A549 (cell line): ENCODE measurements around the gene IL11RA. TPM values are rescaled to one million over a fixed set of nuclear protein-coding genes. Genes with fewer than 3 reads are reported as not detected.

ENCODE experiments used
- ATAC-seq, 2 experiments: fragments of 200-7000 bp in 1 of 2; fragments of >200 bp in 1 of 2; cut with Nextera tagmentation in 1 of 2; cut with Tn5 transposase in 1 of 2; 3 replicates each; pipeline versions ENCODE4 v1.8.0 to v1.9.1; 2018 to 2020; ENCODE audit warnings: mild to moderate bottlenecking in 1 of 2, moderate library complexity in 1 of 2
- CTCF ChIA-PET: fragments of 300-600 bp; sonication (Branson Sonifier 250); formaldehyde crosslinking; extraction: SDS; loops from one replicate; lab custom pipeline; 2021; ENCODE audit warnings: antibody characterized with exemption, inconsistent platforms; lab: Yijun Ruan, JAX
- POLR2A ChIA-PET: fragments of 350-600 bp; formaldehyde crosslinking; extraction: SDS; loops from one replicate; lab custom pipeline; 2021; ENCODE audit warnings: antibody characterized with exemption, inconsistent platforms; lab: Yijun Ruan, JAX
- DNase-seq, 2 experiments: peaks; one replicate each; pipeline versions ENCODE4 v3.0.0 to v3.0.0-alpha.2; 2011 to 2016; ENCODE audit warnings: low read depth in 1 of 2, low spot score in 1 of 2
- FAIRE-seq: peaks from 2 replicates; lab custom pipeline; 2011; peaks lifted over from hg19 to GRCh38; lab: Jason Lieb, UNC
- H3K27ac ChIP-seq, 2 experiments: fragments of >200 bp; sonication (Bioruptor Twin); formaldehyde crosslinking; 3 replicates each; pipeline ENCODE4 v1.5.1; 2016 to 2017
- H3K4me1 ChIP-seq: fragments of >200 bp; sonication (Bioruptor Twin); formaldehyde crosslinking; 3 replicates; pipeline ENCODE4 v1.6.1; 2016
- H3K4me2 ChIP-seq: fragments of >200 bp; sonication (Bioruptor Twin); formaldehyde crosslinking; 3 replicates; pipeline ENCODE4 v1.6.1; 2016
- H3K4me3 ChIP-seq: fragments of >200 bp; sonication (Bioruptor Twin); formaldehyde crosslinking; 3 replicates; pipeline ENCODE4 v1.5.1; 2016
- H3K9me3 ChIP-seq: fragments of >200 bp; sonication (Bioruptor Twin); formaldehyde crosslinking; 3 replicates; pipeline ENCODE4 v1.6.1; 2016
- CHD2 ChIP-seq: fragments of 150-350 bp; IDR thresholded peaks from 2 replicates; pipeline ENCODE4 v1.6.1; 2014; ENCODE audit warnings: low read length; ENCODE audit not compliant: partially characterized antibody
- CHD4 ChIP-seq: fragments of 200-600 bp; sonication (generic); IDR thresholded peaks from 2 replicates; pipeline ENCODE4 v1.6.1; 2016; ENCODE audit warnings: antibody characterized with exemption, mild to moderate bottlenecking, borderline replicate concordance
- FOXS1 ChIP-seq: fragments of 250-450 bp; sonication (Bioruptor Pico); IDR thresholded peaks from 2 replicates; pipeline ENCODE4 v1.5.0; 2020; ENCODE audit warnings: mild to moderate bottlenecking, moderate library complexity
- HOXB13 ChIP-seq: fragments of 250-450 bp; sonication (Bioruptor Pico); IDR thresholded peaks from 2 replicates; pipeline ENCODE4 v1.5.0; 2020; ENCODE audit warnings: low read depth, mild to moderate bottlenecking, moderate library complexity
- JUN ChIP-seq, 2 experiments: fragments of >200 bp; sonication (Bioruptor Twin); formaldehyde crosslinking; IDR thresholded peaks; 2 replicates in 1 of 2; 3 replicates in 1 of 2; pipeline ENCODE4 v1.6.1; 2016 to 2017
- JUNB ChIP-seq: fragments of >200 bp; sonication (Bioruptor Twin); formaldehyde crosslinking; IDR thresholded peaks from 2 replicates; pipeline ENCODE4 v1.6.1; 2016
- MAFK ChIP-seq: fragments of 450-650 bp; IDR thresholded peaks from 2 replicates; pipeline ENCODE4 v1.6.1; 2014; ENCODE audit not compliant: partially characterized antibody
- MAX ChIP-seq: IDR thresholded peaks from 2 replicates; pipeline ENCODE4 v1.6.1; 2012
- NFE2L2 ChIP-seq: fragments of 150-350 bp; conservative IDR thresholded peaks from 2 replicates; pipeline ENCODE4 v1.6.1; 2014; ENCODE audit warnings: low read length
- PHF8 ChIP-seq: fragments of 200-600 bp; sonication (generic); IDR thresholded peaks from 2 replicates; pipeline ENCODE4 v1.6.1; 2016; ENCODE audit warnings: low read depth, mild to moderate bottlenecking, antibody characterized with exemption, moderate library complexity, borderline replicate concordance
- POLR2A ChIP-seq: IDR thresholded peaks from 2 replicates; pipeline ENCODE4 v1.6.1; 2012; ENCODE audit warnings: mild to moderate bottlenecking, low read length
- RFX5 ChIP-seq: fragments of 450-650 bp; IDR thresholded peaks from 2 replicates; pipeline ENCODE4 v1.7.1; 2014; ENCODE audit warnings: antibody characterized with exemption, mild to moderate bottlenecking, moderate library complexity
- SMC3 ChIP-seq: fragments of >200 bp; sonication (Bioruptor Twin); formaldehyde crosslinking; IDR thresholded peaks from 3 replicates; pipeline ENCODE4 v1.6.1; 2018; ENCODE audit warnings: inconsistent platforms
- SREBF2 ChIP-seq: fragments of 450-650 bp; IDR thresholded peaks from 2 replicates; pipeline ENCODE4 v1.6.1; 2014; ENCODE audit warnings: mild to moderate bottlenecking, moderate library complexity
- TFCP2L1 ChIP-seq: fragments of 250-450 bp; sonication (Bioruptor Pico); IDR thresholded peaks from 2 replicates; pipeline ENCODE4 v1.5.0; 2021; ENCODE audit warnings: mild to moderate bottlenecking
- ZFP36 ChIP-seq: fragments of 450-650 bp; IDR thresholded peaks from 2 replicates; pipeline ENCODE4 v1.6.1; 2014; ENCODE audit warnings: borderline replicate concordance; ENCODE audit not compliant: partially characterized antibody
- whole genome bisulfite sequencing: methylation state at CpG from one replicate; pipeline ENCODE4 v1.1.6; 2017; ENCODE audit errors: missing lambda C conversion rate; 5-methylcytosine and 5-hydroxymethylcytosine counted together
- polyA plus RNA-seq, 4 experiments: library from polyadenylated mRNA; depleted of rRNA in 3 of 4; stranded (reverse); fragments of >200 nt; fragmentation: RNase III in 1 of 4; extraction: RNeasy Plus Mini Kit Qiagen cat#74134 plus additional on column Dnase treatment in 1 of 4; gene quantifications; 2 replicates in 3 of 4; 3 replicates in 1 of 4; pipeline ENCODE4 v1.2.3, GENCODE V29; 2011 to 2017
- TF ChIP-seq, protein P1 (sequence below): fragments of 250-450 bp; sonication (Bioruptor Pico); IDR thresholded peaks from 2 replicates; pipeline ENCODE4 v1.5.0; 2020; ENCODE audit warnings: low read depth, mild to moderate bottlenecking, moderate library complexity
- TF ChIP-seq, protein P2 (sequence below): fragments of 450-650 bp; IDR thresholded peaks from 2 replicates; pipeline ENCODE4 v1.6.1; 2014; ENCODE audit warnings: antibody characterized with exemption
- TF ChIP-seq, protein P3 (sequence below): fragments of 200-600 bp; sonication (generic); IDR thresholded peaks from 2 replicates; pipeline ENCODE4 v1.6.1; 2016; ENCODE audit warnings: antibody characterized with exemption, mild to moderate bottlenecking, moderate library complexity

Gene IL11RA
- polyA plus RNA-seq, 2 of the 4 experiments (the other 2 are of a cell fraction), result 5.6 to 6.8 TPM

- H3K4me2 ChIP-seq, result peak within 1 kb of the TSS; percentile 93
- no peaks in the 10 kb centered on the region for H3K9me3 ChIP-seq
- CTCF ChIA-PET, result interaction anchor here (0.6 to 7.4 kb wide), 12 partner anchors 8 to 944 kb away, joined by 3 to 118 read pairs (median 4); partner anchors contain the start of genes GALT, RPP25L and SIGMAR1
- FAIRE-seq, result peak; percentile 98
- peak within 1 kb of the TSS; percentile 81 for H3K4me3 ChIP-seq
- 4% methylated on average over 40 of the region's 43 CpGs for WGBS
- TF ChIP-seq MAX (peak; percentile 42; the same call in 1 of the 2 replicates), POLR2A (peak; percentile 30; the same call in 1 of the 2 replicates), PHF8 (0 out of 2 replicates have a peak, but pooled peaks have one; percentile 26), NFE2L2 (no peak)
- H3K4me1 ChIP-seq, result peaks cover 6% of the 10 kb centered on the region; the same call in 2 of the 3 replicates
- ATAC-seq, result peak; percentile 96 to 99
- H3K27ac ChIP-seq, result peak within 1 kb of the TSS; percentile 63 to 80
- peak; percentile 93 to 97 for DNase-seq
- POLR2A ChIA-PET, result interaction anchor here (0.5 to 1.2 kb wide), 6 partner anchors 11 to 26 kb away, joined by 3 to 12 read pairs (median 5); partner anchors contain the start of genes GALT and SIGMAR1
These were observed 31.7 kb upstream of the IL11RA start, which contains the start of gene DCTN3 for GRCh38 chr9:34620061-34620994. TSS of gene DCTN3 (minus strand) at chr9:34620495. CDS start at chr9:34620464, 31 bp downstream.

- ChIA-PET POLR2A (interaction anchor here (0.6 kb wide), 1 partner anchor 246 kb away, joined by 4 read pairs; no protein-coding TSS in a partner anchor), CTCF (interaction anchor here (0.8 to 7.4 kb wide), 7 partner anchors 10 to 79 kb away, joined by 3 to 118 read pairs (median 4); partner anchors contain the start of genes RPP25L and SIGMAR1)
- H3K27ac ChIP-seq, result no peak overlapping the region
- FAIRE-seq, result no peak
- peaks cover 6% of the 10 kb centered on the region; the same call in 2 of the 3 replicates for H3K4me1 ChIP-seq
- H3K4me3 ChIP-seq, result no peak overlapping the region
- H3K4me2 ChIP-seq, result no peak overlapping the region
- TF ChIP-seq, protein P1, sequence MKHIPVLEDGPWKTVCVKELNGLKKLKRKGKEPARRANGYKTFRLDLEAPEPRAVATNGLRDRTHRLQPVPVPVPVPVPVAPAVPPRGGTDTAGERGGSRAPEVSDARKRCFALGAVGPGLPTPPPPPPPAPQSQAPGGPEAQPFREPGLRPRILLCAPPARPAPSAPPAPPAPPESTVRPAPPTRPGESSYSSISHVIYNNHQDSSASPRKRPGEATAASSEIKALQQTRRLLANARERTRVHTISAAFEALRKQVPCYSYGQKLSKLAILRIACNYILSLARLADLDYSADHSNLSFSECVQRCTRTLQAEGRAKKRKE (CRISPR knock-in tag), result no peak
- TF ChIP-seq HOXB13 (CRISPR knock-in tag), result no peak
- TF ChIP-seq TFCP2L1 (CRISPR knock-in tag), result no peak
- TF ChIP-seq SMC3, result no peak
- no peak for TF ChIP-seq JUNB
- no peak for TF ChIP-seq CHD4
- TF ChIP-seq SREBF2, result no peak
- TF ChIP-seq CHD2, result no peak
- no peak for TF ChIP-seq FOXS1
- no peak for TF ChIP-seq JUN (IDR thresholded peaks at IDR 0.05)
- TF ChIP-seq RFX5, result no peak
- TF ChIP-seq, protein P2, sequence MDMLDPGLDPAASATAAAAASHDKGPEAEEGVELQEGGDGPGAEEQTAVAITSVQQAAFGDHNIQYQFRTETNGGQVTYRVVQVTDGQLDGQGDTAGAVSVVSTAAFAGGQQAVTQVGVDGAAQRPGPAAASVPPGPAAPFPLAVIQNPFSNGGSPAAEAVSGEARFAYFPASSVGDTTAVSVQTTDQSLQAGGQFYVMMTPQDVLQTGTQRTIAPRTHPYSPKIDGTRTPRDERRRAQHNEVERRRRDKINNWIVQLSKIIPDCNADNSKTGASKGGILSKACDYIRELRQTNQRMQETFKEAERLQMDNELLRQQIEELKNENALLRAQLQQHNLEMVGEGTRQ, result no peak
- no peak for TF ChIP-seq MAX
- TF ChIP-seq ZFP36, result no peak
- no peak for TF ChIP-seq MAFK
- TF ChIP-seq, protein P3, sequence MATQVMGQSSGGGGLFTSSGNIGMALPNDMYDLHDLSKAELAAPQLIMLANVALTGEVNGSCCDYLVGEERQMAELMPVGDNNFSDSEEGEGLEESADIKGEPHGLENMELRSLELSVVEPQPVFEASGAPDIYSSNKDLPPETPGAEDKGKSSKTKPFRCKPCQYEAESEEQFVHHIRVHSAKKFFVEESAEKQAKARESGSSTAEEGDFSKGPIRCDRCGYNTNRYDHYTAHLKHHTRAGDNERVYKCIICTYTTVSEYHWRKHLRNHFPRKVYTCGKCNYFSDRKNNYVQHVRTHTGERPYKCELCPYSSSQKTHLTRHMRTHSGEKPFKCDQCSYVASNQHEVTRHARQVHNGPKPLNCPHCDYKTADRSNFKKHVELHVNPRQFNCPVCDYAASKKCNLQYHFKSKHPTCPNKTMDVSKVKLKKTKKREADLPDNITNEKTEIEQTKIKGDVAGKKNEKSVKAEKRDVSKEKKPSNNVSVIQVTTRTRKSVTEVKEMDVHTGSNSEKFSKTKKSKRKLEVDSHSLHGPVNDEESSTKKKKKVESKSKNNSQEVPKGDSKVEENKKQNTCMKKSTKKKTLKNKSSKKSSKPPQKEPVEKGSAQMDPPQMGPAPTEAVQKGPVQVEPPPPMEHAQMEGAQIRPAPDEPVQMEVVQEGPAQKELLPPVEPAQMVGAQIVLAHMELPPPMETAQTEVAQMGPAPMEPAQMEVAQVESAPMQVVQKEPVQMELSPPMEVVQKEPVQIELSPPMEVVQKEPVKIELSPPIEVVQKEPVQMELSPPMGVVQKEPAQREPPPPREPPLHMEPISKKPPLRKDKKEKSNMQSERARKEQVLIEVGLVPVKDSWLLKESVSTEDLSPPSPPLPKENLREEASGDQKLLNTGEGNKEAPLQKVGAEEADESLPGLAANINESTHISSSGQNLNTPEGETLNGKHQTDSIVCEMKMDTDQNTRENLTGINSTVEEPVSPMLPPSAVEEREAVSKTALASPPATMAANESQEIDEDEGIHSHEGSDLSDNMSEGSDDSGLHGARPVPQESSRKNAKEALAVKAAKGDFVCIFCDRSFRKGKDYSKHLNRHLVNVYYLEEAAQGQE, result no peak
- H3K9me3 ChIP-seq, result no peaks in the 10 kb centered on the region
- WGBS, result 85% methylated on average over 50 of the region's 63 CpGs
- no peak for DNase-seq
- no peak for ATAC-seq
These were observed 28.4 kb upstream of the IL11RA start for GRCh38 chr9:34623374-34624235.
